HG02884 (cell line): ENCODE measurements around the gene GPR152.
"Not testable (repeated sequence)": the region's sequence is repeated elsewhere in the genome, so short reads cannot be mapped to it uniquely, and the experiment has no call there.

Experiments
- ATAC-seq: cut with Tn5 transposase; IDR thresholded peaks from one replicate; pipeline ENCODE4 v1.9.1; 2021; ENCODE audit warnings: mild to moderate bottlenecking, moderate library complexity; ENCODE audit not compliant: unreplicated experiment

Gene GPR152

GRCh38 chr11:67428052-67429001 is 24.2 kb downstream of the GPR152 start, which contains the start of gene RPS6KB2:
TSS of gene RPS6KB2 (plus strand) at chr11:67428494. CDS start at chr11:67428546, 52 bp downstream.
- peak; percentile 64 for ATAC-seq

GRCh38 chr11:67427364-67427859 is 25.1 kb downstream of the GPR152 start:
- ATAC-seq, result not testable (repeated sequence)

GRCh38 chr11:67423891-67424613 is 28.5 kb downstream of the GPR152 start:
- no peak for ATAC-seq

GRCh38 chr11:67423466-67423865 is 29.1 kb downstream of the GPR152 start:
- ATAC-seq, result no peak

GRCh38 chr11:67422891-67423290 is 29.6 kb downstream of the GPR152 start:
- ATAC-seq, result no peak

GRCh38 chr11:67421430-67422031 is 31.0 kb downstream of the GPR152 start:
- no peak for ATAC-seq

GRCh38 chr11:67420646-67421429 is 31.7 kb downstream of the GPR152 start:
- ATAC-seq, result peak; percentile 71

GRCh38 chr11:67420147-67420645 is 32.3 kb downstream of the GPR152 start:
- no peak for ATAC-seq

GRCh38 chr11:67419325-67420049 is 33.0 kb downstream of the GPR152 start:
- no peak for ATAC-seq

GRCh38 chr11:67418476-67419281 is 33.9 kb downstream of the GPR152 start:
- ATAC-seq, result no peak

GRCh38 chr11:67417425-67417824 is 35.1 kb downstream of the GPR152 start:
- no peak for ATAC-seq

- no peak for ATAC-seq
These were observed 35.9 kb downstream of the GPR152 start for GRCh38 chr11:67416416-67417335.

- no peak for ATAC-seq
These were observed 36.8 kb downstream of the GPR152 start, which contains the start of gene CARNS1 for GRCh38 chr11:67415501-67416304. TSS of gene CARNS1 (plus strand) at chr11:67415678. CDS start at chr11:67416200, 522 bp downstream.

GRCh38 chr11:67413266-67413849 is 39.2 kb downstream of the GPR152 start:
- ATAC-seq, result no peak

- no peak for ATAC-seq
These were observed 39.9 kb downstream of the GPR152 start for GRCh38 chr11:67412495-67413179.

GRCh38 chr11:67411785-67412152 is 40.8 kb downstream of the GPR152 start:
- ATAC-seq, result no peak
